ENCODE results near the gene RPGRIP1L.

RPGRIP1L gene

DNA sequence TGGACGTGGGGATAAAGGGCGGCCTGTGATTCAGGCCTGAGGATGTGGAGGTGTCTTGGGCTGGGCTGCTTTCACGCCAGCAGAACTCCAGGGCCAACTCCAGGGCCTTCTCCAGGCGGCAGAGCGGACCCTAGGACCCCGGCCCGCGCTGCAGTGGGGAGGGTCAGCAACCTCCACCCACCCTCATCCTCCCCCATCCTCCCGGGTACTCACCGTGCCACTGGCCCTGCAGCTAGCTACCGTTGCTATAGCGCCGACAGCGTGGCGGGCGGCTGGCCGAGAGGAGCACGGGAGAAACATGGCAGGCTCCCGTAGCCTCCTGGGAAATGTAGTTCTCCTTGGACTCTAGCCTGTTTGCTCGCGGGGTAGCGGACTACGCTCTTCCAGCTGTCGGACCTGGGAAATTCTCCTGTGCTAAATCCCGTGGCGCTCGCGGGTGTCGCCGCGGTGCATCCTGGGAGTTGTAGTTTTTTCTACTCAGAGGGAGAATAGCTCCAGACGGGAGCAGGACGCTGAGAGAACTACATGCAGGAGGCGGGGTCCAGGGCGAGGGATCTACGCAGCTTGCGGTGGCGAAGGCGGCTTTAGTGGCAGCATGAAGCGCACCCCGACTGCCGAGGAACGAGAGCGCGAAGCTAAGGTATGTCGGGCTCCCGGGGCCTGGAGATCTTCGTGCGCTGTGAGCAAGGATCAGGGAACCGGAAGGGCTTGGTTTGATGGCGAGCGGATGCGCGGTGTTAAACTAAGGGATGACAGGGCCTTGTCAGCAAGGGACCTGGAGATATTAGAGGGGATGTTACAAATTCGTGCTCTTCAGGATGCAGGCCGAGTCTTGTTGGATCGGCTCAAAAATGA, at the start of gene RPGRIP1L, which contains the start of gene FTO:
RPGRIP1L (minus strand) TSS at position 270 of the 855 bp plus-strand sequence. CDS start 3,136 bp downstream, outside the sequence.
FTO (plus strand) TSS at position 567 of the 855 bp plus-strand sequence.
- peak within 1 kb of the TSS; percentile 99 for H3K4me3 Mint-ChIP-seq
- DNase-seq, result peak; percentile 99
- H3K9me3 Mint-ChIP-seq, result no peaks in the 10 kb centered on the region
- peaks cover 12% of the 10 kb centered on the region for H3K36me3 Mint-ChIP-seq (ENCODE audit: low read depth)
- H3K4me1 Mint-ChIP-seq, result peaks cover 38% of the 10 kb centered on the region
- ATAC-seq, result peak; percentile 99
- H3K27ac Mint-ChIP-seq, result peak within 1 kb of the TSS; percentile 96
- H3K27me3 Mint-ChIP-seq, result no peaks in the 10 kb centered on the region

DNA sequence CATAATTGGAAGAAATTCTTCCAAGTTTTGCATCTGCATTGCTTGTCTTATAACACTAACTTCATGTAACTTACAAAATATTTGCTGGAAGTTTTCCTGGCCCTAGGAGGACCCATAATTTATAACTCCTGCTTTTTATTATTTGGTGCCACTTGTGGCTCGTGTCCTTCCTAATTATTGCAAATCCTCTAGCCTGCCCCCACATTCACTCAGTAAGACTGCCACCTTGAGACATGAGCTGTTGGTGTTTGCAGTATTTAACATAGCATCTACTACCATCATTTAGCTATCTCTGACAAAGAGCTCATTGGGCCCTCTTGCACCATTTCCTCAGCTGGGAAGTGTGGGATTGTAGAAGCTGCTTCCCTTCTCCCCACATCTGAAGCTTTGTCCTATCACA, 49.8 kb upstream of the RPGRIP1L start:
- H3K4me1 Mint-ChIP-seq, result peaks cover 9% of the 10 kb centered on the region
- H3K9me3 Mint-ChIP-seq, result peaks cover 1% of the 10 kb centered on the region
- DNase-seq, result no peak
- H3K36me3 Mint-ChIP-seq (ENCODE audit: low read depth), result peaks cover 5% of the 10 kb centered on the region
- no peak overlapping the region for H3K4me3 Mint-ChIP-seq
- no peak for ATAC-seq
- H3K27me3 Mint-ChIP-seq, result no peaks in the 10 kb centered on the region
- no peak overlapping the region for H3K27ac Mint-ChIP-seq

DNA sequence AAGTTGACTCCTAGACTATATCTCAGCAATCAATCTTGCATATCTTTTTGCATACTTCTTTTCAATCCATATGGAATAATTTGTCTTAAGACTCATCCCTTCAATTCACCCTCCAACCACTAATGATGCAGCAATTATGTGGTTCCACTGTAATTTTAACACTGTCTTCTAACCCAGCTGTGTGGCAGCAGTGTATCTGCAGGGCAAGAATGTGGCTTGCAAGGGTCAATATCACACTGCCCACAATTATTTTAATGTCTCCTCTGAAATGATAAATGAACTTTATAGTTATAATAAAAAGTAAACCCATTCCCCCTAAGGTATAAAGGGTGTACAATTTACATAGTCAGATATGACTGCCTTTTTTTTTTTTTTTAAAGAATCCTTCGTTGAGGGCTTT, 48.9 kb upstream of the RPGRIP1L start:
- Mint-ChIP-seq H3K4me1 (peaks cover 9% of the 10 kb centered on the region), H3K27ac (no peak overlapping the region), H3K36me3 (ENCODE audit: low read depth) (peaks cover 5% of the 10 kb centered on the region), H3K4me3 (no peak overlapping the region), H3K27me3 (no peaks in the 10 kb centered on the region), H3K9me3 (peaks cover 6% of the 10 kb centered on the region)
- no peak for DNase-seq
- no peak for ATAC-seq

DNA sequence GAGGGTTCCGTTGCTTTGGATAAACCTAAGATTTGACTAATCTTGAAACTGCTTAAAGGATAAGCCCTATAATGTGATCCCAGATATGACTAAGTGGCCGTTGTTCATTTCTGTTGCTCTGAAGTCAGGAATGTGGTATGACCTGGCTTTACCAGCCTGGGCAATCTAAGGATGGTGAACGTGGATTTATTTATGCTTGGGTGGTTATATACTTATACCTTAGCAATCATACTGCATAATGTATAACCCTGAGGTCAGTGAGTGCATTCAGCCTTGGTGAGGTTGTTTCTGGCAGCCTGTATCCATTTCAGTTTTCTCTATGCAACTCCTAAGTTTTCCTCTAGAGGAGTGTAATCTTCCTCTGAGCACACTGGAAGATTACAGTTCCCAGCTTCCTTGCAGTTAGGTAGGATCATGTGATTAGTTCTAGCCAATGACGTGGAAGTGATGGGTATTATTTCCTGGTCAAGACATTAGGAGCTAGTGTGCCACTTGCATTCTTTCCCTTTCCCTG, 42.2 kb upstream of the RPGRIP1L start:
- H3K27me3 Mint-ChIP-seq, result no peaks in the 10 kb centered on the region
- peaks cover 9% of the 10 kb centered on the region for H3K9me3 Mint-ChIP-seq
- DNase-seq (no peak), ATAC-seq (peak; percentile 69)
- H3K36me3 Mint-ChIP-seq (ENCODE audit: low read depth), result peaks cover 9% of the 10 kb centered on the region
- peaks cover 32% of the 10 kb centered on the region for H3K4me1 Mint-ChIP-seq
- no peak overlapping the region for H3K27ac Mint-ChIP-seq
- H3K4me3 Mint-ChIP-seq, result no peak overlapping the region

DNA sequence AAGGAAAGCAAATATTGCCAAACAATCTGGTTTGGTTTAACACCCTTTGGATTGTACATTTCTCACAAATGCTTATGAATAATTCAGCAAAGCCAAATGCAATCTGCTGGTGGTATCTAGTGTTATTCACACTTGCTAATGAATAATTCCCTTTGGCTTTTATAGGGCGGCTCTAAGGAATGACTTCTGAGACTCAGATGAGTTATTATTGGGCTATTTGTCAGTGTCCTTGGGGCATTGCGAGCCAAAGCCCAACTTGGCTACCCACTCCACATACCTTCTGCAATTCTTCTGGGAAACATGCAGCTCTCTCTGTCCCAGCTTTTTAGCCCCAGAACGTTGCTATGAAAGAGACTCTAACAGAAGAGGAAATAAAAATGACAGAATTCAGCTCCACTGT, 41.4 kb upstream of the RPGRIP1L start:
- peaks cover 9% of the 10 kb centered on the region for H3K9me3 Mint-ChIP-seq
- no peak overlapping the region for H3K4me3 Mint-ChIP-seq
- H3K27me3 Mint-ChIP-seq, result no peaks in the 10 kb centered on the region
- ATAC-seq (no peak), DNase-seq (no peak)
- H3K36me3 Mint-ChIP-seq (ENCODE audit: low read depth), result peaks cover 9% of the 10 kb centered on the region
- H3K27ac Mint-ChIP-seq, result no peak overlapping the region
- H3K4me1 Mint-ChIP-seq, result peaks cover 32% of the 10 kb centered on the region

DNA sequence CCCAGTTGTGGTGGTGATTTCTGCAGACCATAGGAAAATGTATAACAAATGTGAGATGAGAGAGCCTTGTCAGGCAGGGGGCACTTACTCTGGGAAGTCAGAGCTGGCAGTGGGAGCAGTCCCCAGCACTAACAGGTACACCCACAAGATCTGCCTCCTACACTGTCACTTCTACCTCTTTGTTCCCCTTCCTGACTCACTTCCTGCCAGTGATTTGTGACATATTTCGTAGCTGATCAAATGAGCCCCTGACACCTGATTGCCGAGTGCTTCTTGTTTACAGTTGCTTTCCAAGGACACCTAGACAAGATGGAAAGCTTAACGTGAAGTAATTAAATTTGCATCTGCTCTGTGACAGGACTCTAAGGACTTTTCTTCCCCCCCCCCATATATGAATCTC, 40.8 kb upstream of the RPGRIP1L start:
- peaks cover 9% of the 10 kb centered on the region for H3K9me3 Mint-ChIP-seq
- peaks cover 7% of the 10 kb centered on the region for H3K36me3 Mint-ChIP-seq (ENCODE audit: low read depth)
- H3K27ac Mint-ChIP-seq, result peak overlapping the region; percentile 55
- H3K27me3 Mint-ChIP-seq, result no peaks in the 10 kb centered on the region
- peaks cover 32% of the 10 kb centered on the region for H3K4me1 Mint-ChIP-seq
- H3K4me3 Mint-ChIP-seq, result peak overlapping the region; percentile 20
- peak; percentile 81 for ATAC-seq
- no peak for DNase-seq

DNA sequence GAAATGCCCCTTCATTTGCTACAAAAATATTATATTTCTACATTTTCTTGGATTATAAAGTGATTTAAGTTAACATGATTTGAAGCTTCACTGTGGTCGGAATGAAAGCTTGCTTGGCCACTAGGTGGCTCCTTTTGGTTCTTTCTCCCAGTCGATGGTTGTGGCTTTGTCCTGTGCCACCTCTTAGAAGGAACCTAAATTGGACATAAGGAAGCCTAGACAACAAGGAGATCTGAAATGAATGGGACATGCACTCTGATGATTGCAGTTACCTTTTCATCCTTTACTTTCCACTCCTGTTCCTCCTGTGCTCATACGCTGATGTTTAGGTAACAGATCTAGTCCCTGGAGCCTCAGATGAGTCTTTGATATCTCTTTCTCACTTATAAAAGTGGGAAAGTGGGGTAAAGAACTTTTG, 39.5 kb upstream of the RPGRIP1L start:
- ATAC-seq (no peak), DNase-seq (peak; percentile 15)
- H3K4me1 Mint-ChIP-seq, result peaks cover 30% of the 10 kb centered on the region
- H3K27me3 Mint-ChIP-seq, result no peaks in the 10 kb centered on the region
- peaks cover 4% of the 10 kb centered on the region for H3K36me3 Mint-ChIP-seq (ENCODE audit: low read depth)
- no peak overlapping the region for H3K27ac Mint-ChIP-seq
- H3K9me3 Mint-ChIP-seq, result peaks cover 9% of the 10 kb centered on the region
- no peak overlapping the region for H3K4me3 Mint-ChIP-seq

DNA sequence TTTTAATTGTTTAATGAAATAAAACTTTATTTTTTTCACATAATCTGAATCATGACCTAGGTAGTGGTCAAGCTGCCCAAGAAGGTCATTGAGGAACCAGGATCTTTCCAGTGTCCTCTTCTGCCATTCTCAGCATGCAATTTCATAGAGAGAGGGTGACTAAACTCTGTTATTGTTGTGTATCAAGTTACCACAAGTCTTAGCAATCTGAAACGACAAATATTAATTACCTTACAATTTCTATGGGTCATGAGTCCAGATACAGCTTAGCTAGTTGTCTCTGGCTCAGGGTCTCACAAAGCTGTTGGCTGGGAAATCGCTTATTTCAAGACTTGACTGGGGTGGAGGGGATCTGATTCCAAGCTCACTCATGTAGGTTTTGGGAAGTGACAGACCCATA, 37.9 kb upstream of the RPGRIP1L start:
- DNase-seq (no peak), ATAC-seq (no peak)
- H3K9me3 Mint-ChIP-seq, result no peaks in the 10 kb centered on the region
- H3K4me3 Mint-ChIP-seq, result no peak overlapping the region
- no peaks in the 10 kb centered on the region for H3K27me3 Mint-ChIP-seq
- H3K36me3 Mint-ChIP-seq (ENCODE audit: low read depth), result no peaks in the 10 kb centered on the region
- peaks cover 26% of the 10 kb centered on the region for H3K4me1 Mint-ChIP-seq
- no peak overlapping the region for H3K27ac Mint-ChIP-seq

DNA sequence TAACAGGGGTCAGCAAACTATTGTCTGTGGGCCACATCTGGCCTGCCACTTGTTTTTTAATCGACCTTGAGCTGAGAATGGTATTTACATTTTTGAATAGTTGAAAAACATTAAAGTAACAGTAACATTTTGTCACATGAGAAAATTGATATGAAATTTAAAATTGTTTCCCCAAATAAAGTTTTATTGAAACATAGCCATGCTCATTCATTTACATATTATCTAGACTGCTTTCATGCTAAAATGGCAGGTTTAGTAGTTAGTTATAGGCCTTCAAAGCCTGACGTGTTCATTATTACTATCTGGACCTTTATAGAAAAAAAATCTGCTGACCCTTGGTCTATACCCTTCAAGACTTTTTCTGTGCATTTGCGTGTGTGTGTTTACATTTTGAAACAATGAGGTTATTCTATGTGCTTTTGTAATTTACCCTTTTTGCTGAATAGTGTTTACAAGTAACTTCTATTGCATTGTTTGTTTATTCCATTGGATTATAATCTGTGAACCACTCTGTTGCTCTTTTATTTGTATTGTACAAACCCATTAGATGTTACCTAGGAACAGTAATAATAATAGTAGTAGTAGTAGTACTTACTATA, 37.4 kb upstream of the RPGRIP1L start:
- no peak for ATAC-seq

DNA sequence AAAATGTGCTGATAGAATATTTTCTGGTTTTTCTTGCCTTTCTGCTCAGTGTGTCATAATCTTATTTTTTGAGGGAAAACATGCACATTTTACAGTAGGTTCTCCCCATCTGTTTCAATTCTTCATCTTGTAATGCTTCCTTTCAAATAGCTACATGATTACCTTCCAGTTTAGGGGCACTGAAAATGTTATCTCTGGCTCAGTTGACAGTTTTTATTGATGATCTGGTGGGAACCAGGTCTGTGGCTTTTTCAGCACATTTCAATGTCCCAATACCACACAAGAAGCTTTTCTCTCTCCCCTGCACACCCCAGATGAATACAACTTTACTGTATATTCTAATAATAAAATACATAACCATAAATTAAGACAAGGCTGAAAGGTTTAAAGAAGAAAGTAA, 36.8 kb upstream of the RPGRIP1L start:
- ATAC-seq (no peak), DNase-seq (no peak)
- H3K27me3 Mint-ChIP-seq, result no peaks in the 10 kb centered on the region
- H3K27ac Mint-ChIP-seq, result no peak overlapping the region
- H3K4me1 Mint-ChIP-seq, result peaks cover 19% of the 10 kb centered on the region
- H3K4me3 Mint-ChIP-seq, result no peak overlapping the region
- no peaks in the 10 kb centered on the region for H3K36me3 Mint-ChIP-seq (ENCODE audit: low read depth)
- no peaks in the 10 kb centered on the region for H3K9me3 Mint-ChIP-seq

More for the DNA sequence above, 37.4 kb upstream of the RPGRIP1L start:
- Mint-ChIP-seq H3K4me1 (peaks cover 24% of the 10 kb centered on the region), H3K27me3 (no peaks in the 10 kb centered on the region), H3K27ac (no peak overlapping the region), H3K36me3 (ENCODE audit: low read depth) (no peaks in the 10 kb centered on the region), H3K4me3 (no peak overlapping the region), H3K9me3 (no peaks in the 10 kb centered on the region)
- no peak for DNase-seq

DNA sequence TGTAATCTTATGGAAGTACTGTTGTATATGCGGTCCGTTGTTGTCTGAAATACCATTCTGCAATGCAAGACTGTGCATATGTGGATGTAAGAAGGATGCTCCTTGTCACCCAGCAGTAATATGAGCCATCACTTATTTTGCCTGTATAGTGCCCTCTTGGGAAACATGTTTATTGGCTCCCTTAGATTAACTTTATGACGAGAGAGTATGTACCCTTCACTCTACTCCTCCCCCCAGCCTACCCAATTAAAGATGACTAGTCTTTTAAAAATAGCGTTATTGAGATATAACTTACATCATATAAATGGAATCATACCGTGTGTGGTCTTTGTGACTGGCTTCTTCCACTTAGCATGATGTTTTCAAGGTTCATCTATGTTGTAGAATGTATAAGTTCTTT, 33.9 kb upstream of the RPGRIP1L start:
- Mint-ChIP-seq H3K27me3 (no peaks in the 10 kb centered on the region), H3K27ac (no peak overlapping the region), H3K4me1 (peaks cover 5% of the 10 kb centered on the region), H3K4me3 (no peak overlapping the region), H3K36me3 (ENCODE audit: low read depth) (no peaks in the 10 kb centered on the region), H3K9me3 (no peaks in the 10 kb centered on the region)
- ATAC-seq (no peak), DNase-seq (no peak)

DNA sequence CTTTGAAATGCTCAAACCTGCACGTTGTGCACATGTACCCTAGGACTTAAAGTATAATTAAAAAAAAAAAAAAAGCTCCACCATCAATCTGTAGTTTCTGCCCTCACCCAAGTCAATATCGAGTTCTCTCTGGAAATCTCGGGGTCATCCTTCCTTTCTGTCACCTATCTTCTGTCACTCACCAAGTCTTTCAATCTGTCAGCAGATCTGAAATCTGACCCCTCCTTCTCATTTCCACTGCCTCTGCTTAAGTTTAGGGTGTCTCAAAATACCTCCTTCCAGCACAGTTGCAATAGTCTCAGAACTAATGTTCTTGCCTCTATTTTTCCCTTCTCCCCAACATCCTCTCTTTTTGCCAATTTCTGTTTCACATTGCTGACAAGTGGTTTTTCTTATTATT, 32.6 kb upstream of the RPGRIP1L start:
- H3K9me3 Mint-ChIP-seq, result no peaks in the 10 kb centered on the region
- no peak overlapping the region for H3K4me3 Mint-ChIP-seq
- H3K27me3 Mint-ChIP-seq, result no peaks in the 10 kb centered on the region
- peaks cover 5% of the 10 kb centered on the region for H3K4me1 Mint-ChIP-seq
- ATAC-seq (no peak), DNase-seq (no peak)
- H3K36me3 Mint-ChIP-seq (ENCODE audit: low read depth), result no peaks in the 10 kb centered on the region
- no peak overlapping the region for H3K27ac Mint-ChIP-seq

DNA sequence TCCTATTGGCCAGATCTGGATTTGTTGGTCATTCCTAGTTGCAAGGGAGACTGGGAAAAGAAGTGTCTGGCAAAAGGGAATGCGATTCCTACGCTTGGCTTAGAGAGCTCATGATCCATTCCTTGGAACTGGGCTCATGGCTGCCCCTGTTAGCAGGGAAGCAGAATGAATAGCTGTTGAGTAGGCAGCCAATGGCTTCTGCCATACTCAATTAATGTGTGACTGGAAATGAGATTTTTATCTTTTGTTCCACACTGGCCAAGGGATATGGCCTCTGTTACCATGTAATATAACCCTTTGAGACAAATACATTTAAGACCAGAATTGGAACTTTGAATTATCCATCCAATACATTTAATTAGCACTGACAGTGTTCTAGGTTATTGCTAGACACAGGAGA, 31.2 kb upstream of the RPGRIP1L start:
- Mint-ChIP-seq H3K27me3 (no peaks in the 10 kb centered on the region), H3K9me3 (no peaks in the 10 kb centered on the region), H3K4me3 (no peak overlapping the region), H3K4me1 (peaks cover 5% of the 10 kb centered on the region), H3K36me3 (ENCODE audit: low read depth) (no peaks in the 10 kb centered on the region), H3K27ac (no peak overlapping the region)
- DNase-seq (no peak), ATAC-seq (no peak)

DNA sequence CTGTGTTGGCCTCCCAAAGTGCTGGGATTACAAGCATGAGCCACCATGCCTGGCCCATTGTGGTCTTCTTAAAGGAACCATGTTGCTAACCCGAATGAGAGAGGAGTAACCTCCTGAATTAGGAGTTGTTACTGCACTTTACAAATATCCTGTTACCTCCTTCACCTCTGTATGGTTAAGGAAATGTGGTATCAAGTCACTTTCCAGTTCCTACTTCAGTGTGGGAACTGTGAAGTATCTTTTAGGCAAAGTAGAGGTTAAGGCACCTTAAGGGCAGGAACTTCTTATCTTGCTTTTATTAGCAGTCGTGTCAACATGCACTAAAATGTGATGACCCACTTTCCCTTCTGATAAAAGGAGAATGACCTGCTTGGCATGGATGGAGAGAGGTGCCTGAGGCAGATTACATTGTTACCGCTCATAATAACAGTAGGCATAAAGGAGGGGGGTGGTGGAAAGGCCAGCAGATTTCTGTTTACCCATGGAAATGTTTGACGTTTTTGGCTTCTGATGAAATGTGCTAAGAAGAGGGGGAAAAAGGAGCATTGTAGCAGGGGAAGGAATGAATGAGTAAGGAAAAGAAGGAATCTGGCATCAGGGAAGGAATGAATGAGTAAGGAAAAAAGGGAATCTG, 28.8 kb upstream of the RPGRIP1L start:
- H3K27ac Mint-ChIP-seq, result no peak overlapping the region
- H3K4me1 Mint-ChIP-seq, result peaks cover 9% of the 10 kb centered on the region
- peaks cover 4% of the 10 kb centered on the region for H3K9me3 Mint-ChIP-seq
- DNase-seq (no peak), ATAC-seq (no peak)
- no peak overlapping the region for H3K4me3 Mint-ChIP-seq
- peaks cover 3% of the 10 kb centered on the region for H3K36me3 Mint-ChIP-seq (ENCODE audit: low read depth)
- H3K27me3 Mint-ChIP-seq, result no peaks in the 10 kb centered on the region

DNA sequence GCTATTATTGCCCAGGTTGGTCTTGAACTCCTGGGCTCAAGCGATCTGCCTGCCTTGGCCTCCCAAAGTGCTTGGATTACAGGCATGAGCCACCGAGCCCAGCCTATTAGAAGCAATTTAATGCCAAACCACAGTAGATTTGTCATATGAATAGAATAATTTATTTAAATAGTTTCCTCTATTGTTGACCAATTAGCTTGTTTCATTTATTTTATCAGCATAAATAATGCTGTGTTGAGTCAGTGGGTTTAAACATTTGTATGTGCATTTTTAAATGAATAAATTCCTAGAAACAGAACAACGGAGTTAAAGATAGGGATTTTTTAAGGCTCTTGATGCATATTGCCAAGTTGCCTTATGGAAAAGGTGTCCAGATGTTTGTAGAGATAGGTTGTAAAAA, 27.0 kb upstream of the RPGRIP1L start:
- H3K27me3 Mint-ChIP-seq, result no peaks in the 10 kb centered on the region
- peaks cover 12% of the 10 kb centered on the region for H3K36me3 Mint-ChIP-seq (ENCODE audit: low read depth)
- no peak overlapping the region for H3K4me3 Mint-ChIP-seq
- ATAC-seq, result no peak
- DNase-seq, result no peak
- H3K9me3 Mint-ChIP-seq, result peaks cover 9% of the 10 kb centered on the region
- H3K27ac Mint-ChIP-seq, result no peak overlapping the region
- H3K4me1 Mint-ChIP-seq, result peaks cover 13% of the 10 kb centered on the region
